ENCODE data around the gene NME5. TPM values are rescaled to one million over a fixed set of nuclear protein-coding genes. Genes with fewer than 3 reads are reported as not detected.

NME5 gene
- total RNA-seq, 1 donor from 2014 or later: 7.3 TPM

DNA sequence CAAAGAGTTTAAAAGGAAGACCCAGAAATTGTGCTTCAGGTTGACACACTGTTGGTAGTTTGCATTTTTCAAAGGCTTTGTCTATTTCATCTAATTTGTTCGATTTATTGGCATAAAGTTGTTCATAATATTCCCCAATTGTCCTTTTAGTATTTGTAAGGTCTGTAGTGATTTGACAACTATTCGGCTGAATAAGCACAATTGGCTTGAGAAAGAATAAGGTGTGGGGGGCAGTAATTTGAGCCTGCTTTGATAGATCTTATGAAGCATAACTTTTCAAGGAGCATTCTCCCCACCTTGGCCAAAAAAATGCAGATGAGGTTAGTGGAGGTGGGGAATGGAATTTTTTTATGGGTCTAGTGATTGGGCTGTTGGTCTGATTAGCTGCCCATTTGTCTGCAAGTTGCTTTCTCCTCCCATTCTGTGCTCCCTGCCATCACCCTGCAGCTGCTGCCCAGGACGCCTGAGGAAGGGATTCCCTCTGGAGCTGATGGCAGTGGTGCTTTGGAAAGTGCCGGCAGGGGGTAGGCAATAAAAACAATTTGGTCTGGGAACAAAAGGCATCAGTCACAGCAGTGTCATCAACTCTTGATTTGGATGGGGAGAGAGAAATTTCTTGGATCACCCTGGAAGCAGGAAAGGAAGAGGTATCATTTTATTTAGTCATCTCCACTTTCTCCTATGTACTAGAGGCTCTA is 28.8 kb downstream of the NME5 start:
- Histone ChIP-seq H3K27ac (no peak overlapping the region), H3K4me3 (no peak overlapping the region), H3K4me1 (no peaks in the 10 kb centered on the region), H3K36me3 (no peaks in the 10 kb centered on the region), H3K27me3 (ENCODE audit: low read depth) (peaks cover 4% of the 10 kb centered on the region), H3K9me3 (no peaks in the 10 kb centered on the region)
- ATAC-seq (no peak), DNase-seq (no peak)
- TF ChIP-seq, protein P1, sequence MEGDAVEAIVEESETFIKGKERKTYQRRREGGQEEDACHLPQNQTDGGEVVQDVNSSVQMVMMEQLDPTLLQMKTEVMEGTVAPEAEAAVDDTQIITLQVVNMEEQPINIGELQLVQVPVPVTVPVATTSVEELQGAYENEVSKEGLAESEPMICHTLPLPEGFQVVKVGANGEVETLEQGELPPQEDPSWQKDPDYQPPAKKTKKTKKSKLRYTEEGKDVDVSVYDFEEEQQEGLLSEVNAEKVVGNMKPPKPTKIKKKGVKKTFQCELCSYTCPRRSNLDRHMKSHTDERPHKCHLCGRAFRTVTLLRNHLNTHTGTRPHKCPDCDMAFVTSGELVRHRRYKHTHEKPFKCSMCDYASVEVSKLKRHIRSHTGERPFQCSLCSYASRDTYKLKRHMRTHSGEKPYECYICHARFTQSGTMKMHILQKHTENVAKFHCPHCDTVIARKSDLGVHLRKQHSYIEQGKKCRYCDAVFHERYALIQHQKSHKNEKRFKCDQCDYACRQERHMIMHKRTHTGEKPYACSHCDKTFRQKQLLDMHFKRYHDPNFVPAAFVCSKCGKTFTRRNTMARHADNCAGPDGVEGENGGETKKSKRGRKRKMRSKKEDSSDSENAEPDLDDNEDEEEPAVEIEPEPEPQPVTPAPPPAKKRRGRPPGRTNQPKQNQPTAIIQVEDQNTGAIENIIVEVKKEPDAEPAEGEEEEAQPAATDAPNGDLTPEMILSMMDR (IDR thresholded peaks at IDR 0.05): no peak
- intact Hi-C loops (cut with DNase I): no loop called here

GRCh38 chr5:138109463-138110265 is 29.6 kb downstream of the NME5 start:
- peaks cover 4% of the 10 kb centered on the region for H3K27me3 ChIP-seq (ENCODE audit: low read depth)
- no peak overlapping the region for H3K27ac ChIP-seq
- H3K36me3 ChIP-seq: no peaks in the 10 kb centered on the region
- ATAC-seq (no peak), DNase-seq (no peak)
- H3K4me3 ChIP-seq: no peak overlapping the region
- intact Hi-C loops (cut with DNase I): no loop called here
- no peaks in the 10 kb centered on the region for H3K9me3 ChIP-seq
- no peaks in the 10 kb centered on the region for H3K4me1 ChIP-seq
- TF ChIP-seq, protein P1 (IDR thresholded peaks at IDR 0.05): no peak

DNA sequence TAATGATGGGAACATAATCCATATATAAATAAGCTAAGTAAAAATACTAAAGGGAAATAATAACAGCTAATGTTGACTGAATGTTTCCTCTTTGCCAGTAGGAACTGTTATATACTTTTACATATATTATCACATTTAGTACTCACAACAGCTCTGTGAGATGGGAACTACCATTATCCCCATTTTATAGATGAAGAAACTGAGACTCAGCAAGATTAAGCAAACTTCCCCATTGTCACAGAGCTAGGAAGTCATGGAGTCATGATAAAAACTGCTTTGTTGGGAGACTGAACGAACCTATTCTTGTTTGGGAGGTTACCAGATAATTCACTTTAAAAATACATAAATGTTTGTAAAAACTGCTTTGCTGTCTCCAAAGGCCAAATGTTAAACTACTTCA is 32.0 kb downstream of the NME5 start:
- Histone ChIP-seq H3K9me3 (no peaks in the 10 kb centered on the region), H3K4me3 (no peak overlapping the region), H3K36me3 (no peaks in the 10 kb centered on the region), H3K4me1 (no peaks in the 10 kb centered on the region), H3K27ac (no peak overlapping the region), H3K27me3 (ENCODE audit: low read depth) (peaks cover 4% of the 10 kb centered on the region)
- TF ChIP-seq, protein P1 (IDR thresholded peaks at IDR 0.05): no peak
- intact Hi-C loops (cut with DNase I): no loop called here
- DNase-seq: no peak
- no peak for ATAC-seq

GRCh38 chr5:138105709-138106108 is 33.5 kb downstream of the NME5 start:
- intact Hi-C loops (cut with DNase I): no loop called here
- TF ChIP-seq, protein P1 (IDR thresholded peaks at IDR 0.05): no peak
- no peaks in the 10 kb centered on the region for H3K4me1 ChIP-seq
- no peaks in the 10 kb centered on the region for H3K27me3 ChIP-seq (ENCODE audit: low read depth)
- no peaks in the 10 kb centered on the region for H3K36me3 ChIP-seq
- DNase-seq (no peak), ATAC-seq (no peak)
- H3K4me3 ChIP-seq: no peak overlapping the region
- no peaks in the 10 kb centered on the region for H3K9me3 ChIP-seq
- H3K27ac ChIP-seq: no peak overlapping the region

DNA sequence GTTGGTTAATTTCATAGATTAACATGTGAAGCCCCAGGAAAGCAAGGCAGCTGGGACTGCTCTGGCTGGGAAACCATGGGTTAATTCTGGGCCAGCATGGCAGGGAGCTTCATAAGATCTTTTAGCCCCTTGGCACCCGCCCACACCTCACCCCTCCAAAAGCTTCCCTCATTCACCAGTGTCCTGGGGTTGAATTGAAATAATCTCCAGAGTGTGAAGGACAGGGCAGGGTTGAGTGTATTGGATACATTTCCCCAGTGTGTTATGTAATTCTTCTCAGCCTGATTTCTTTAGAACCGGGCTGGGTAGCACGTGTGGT is 36.0 kb downstream of the NME5 start:
- Histone ChIP-seq H3K36me3 (no peaks in the 10 kb centered on the region), H3K4me3 (no peak overlapping the region), H3K27ac (no peak overlapping the region), H3K9me3 (no peaks in the 10 kb centered on the region), H3K27me3 (ENCODE audit: low read depth) (peaks cover 6% of the 10 kb centered on the region), H3K4me1 (no peaks in the 10 kb centered on the region)
- TF ChIP-seq, protein P1 (IDR thresholded peaks at IDR 0.05): no peak
- ATAC-seq (no peak), DNase-seq (no peak)
- intact Hi-C loops (cut with DNase I): no loop called here
